HepG2 (cell line): Measurements from ENCODE around the gene SLIT3. TPM values are rescaled to one million over a fixed set of nuclear protein-coding genes. Genes with fewer than 3 reads are reported as not detected.
A peak's percentile ranks its signal among the peaks of the same experiment; 100 is the strongest.

Experiments
- CCDC6 ChIP-seq: sonication (generic); formaldehyde crosslinking; IDR thresholded peaks from 2 replicates; pipeline ENCODE4 v1.8.1; 2022; ENCODE audit warnings: mild to moderate bottlenecking, missing genetic modification reagents, moderate library complexity
- DMAP1 ChIP-seq: IDR thresholded peaks from 2 replicates; pipeline ENCODE4 v1.6.1; 2016
- DZIP1 ChIP-seq: sonication (generic); formaldehyde crosslinking; IDR thresholded peaks from 2 replicates; pipeline ENCODE4 v1.5.0; 2020; ENCODE audit warnings: mild to moderate bottlenecking, missing genetic modification reagents
- EP300 ChIP-seq, 3 experiments: sonication (generic) in 1 of 3; formaldehyde crosslinking in 1 of 3; IDR thresholded peaks; 2 replicates each; pipeline versions ENCODE4 v1.5.1 to v1.6.1; 2011 to 2020; ENCODE audit warnings: low read depth in 2 of 3, low read length in 2 of 3, borderline replicate concordance in 1 of 3, improper control_type of control experiment in 1 of 3, mild to moderate bottlenecking in 1 of 3, missing genetic modification reagents in 1 of 3, moderate library complexity in 1 of 3
- JUND ChIP-seq: sonication (generic); formaldehyde crosslinking; IDR thresholded peaks from 2 replicates; pipeline ENCODE4 v1.8.0; 2022; ENCODE audit warnings: mild to moderate bottlenecking, missing genetic modification reagents
- KMT2A ChIP-seq: sonication (generic); formaldehyde crosslinking; IDR thresholded peaks from 2 replicates; pipeline ENCODE4 v1.4.0; 2020; ENCODE audit warnings: missing genetic modification reagents
- MED8 ChIP-seq: sonication (generic); formaldehyde crosslinking; IDR thresholded peaks from 2 replicates; pipeline ENCODE4 v1.8.1; 2023; ENCODE audit warnings: mild to moderate bottlenecking, missing genetic modification reagents; ENCODE audit not compliant: insufficient replicate concordance
- PCBP1 ChIP-seq: fragments of 200-400 bp; formaldehyde crosslinking; IDR thresholded peaks from 2 replicates; pipeline ENCODE4 v1.6.1; 2017; ENCODE audit warnings: mild to moderate bottlenecking, low read depth, low read length, borderline replicate concordance
- ZBTB49 ChIP-seq: sonication (generic); formaldehyde crosslinking; IDR thresholded peaks from 2 replicates; pipeline ENCODE4 v1.4.0; 2020; ENCODE audit warnings: missing genetic modification reagents, borderline replicate concordance
- ZFX ChIP-seq: sonication (generic); formaldehyde crosslinking; IDR thresholded peaks from 2 replicates; pipeline ENCODE4 v1.4.0; 2020; ENCODE audit warnings: mild to moderate bottlenecking, low read depth, missing genetic modification reagents, moderate library complexity
- ZNF24 ChIP-seq: fragments of 450-650 bp; IDR thresholded peaks from 2 replicates; pipeline ENCODE4 v1.6.1; 2017; ENCODE audit warnings: antibody characterized with exemption, mild to moderate bottlenecking
- ZNF263 ChIP-seq: sonication (generic); formaldehyde crosslinking; IDR thresholded peaks from 2 replicates; pipeline ENCODE4 v1.4.0; 2020; ENCODE audit warnings: missing genetic modification reagents
- ZNF430 ChIP-seq: sonication (generic); formaldehyde crosslinking; IDR thresholded peaks from 2 replicates; pipeline ENCODE4 v1.9.0; 2021; ENCODE audit warnings: mild to moderate bottlenecking, missing genetic modification reagents
- ZNF446 ChIP-seq: sonication (generic); formaldehyde crosslinking; IDR thresholded peaks from 2 replicates; pipeline ENCODE4 v1.5.0; 2020; ENCODE audit warnings: mild to moderate bottlenecking, missing genetic modification reagents
- ZNF468 ChIP-seq: sonication (generic); formaldehyde crosslinking; IDR thresholded peaks from 2 replicates; pipeline ENCODE4 v1.8.0; 2022; ENCODE audit warnings: mild to moderate bottlenecking, moderate library complexity, missing genetic modification reagents
- ZNF670 ChIP-seq: sonication (generic); formaldehyde crosslinking; IDR thresholded peaks from 2 replicates; pipeline ENCODE4 v1.8.0; 2022; ENCODE audit warnings: mild to moderate bottlenecking, missing genetic modification reagents, borderline replicate concordance
- ZNF703 ChIP-seq: sonication (generic); formaldehyde crosslinking; IDR thresholded peaks from 2 replicates; pipeline ENCODE4 v1.5.1; 2020; ENCODE audit warnings: missing genetic modification reagents, mild to moderate bottlenecking, moderate library complexity, borderline replicate concordance
- ZNF746 ChIP-seq: sonication (generic); formaldehyde crosslinking; IDR thresholded peaks from 2 replicates; pipeline ENCODE4 v1.8.0; 2022; ENCODE audit warnings: mild to moderate bottlenecking, missing genetic modification reagents
- ZNF776 ChIP-seq: sonication (generic); formaldehyde crosslinking; IDR thresholded peaks from 2 replicates; pipeline ENCODE4 v1.4.0; 2020; ENCODE audit warnings: mild to moderate bottlenecking, missing genetic modification reagents
- ZNF841 ChIP-seq: sonication (generic); formaldehyde crosslinking; IDR thresholded peaks from 2 replicates; pipeline ENCODE4 v1.8.1; 2023; ENCODE audit warnings: missing genetic modification reagents, borderline replicate concordance
- ZSCAN21 ChIP-seq: sonication (generic); formaldehyde crosslinking; IDR thresholded peaks from 2 replicates; pipeline ENCODE4 v1.8.0; 2022; ENCODE audit warnings: mild to moderate bottlenecking, missing genetic modification reagents, moderate library complexity, borderline replicate concordance
- ZSCAN22 ChIP-seq: sonication (generic); formaldehyde crosslinking; IDR thresholded peaks from 2 replicates; pipeline ENCODE4 v1.4.0; 2020; ENCODE audit warnings: mild to moderate bottlenecking, missing genetic modification reagents
- polyA plus RNA-seq, 8 experiments: library from polyadenylated mRNA; depleted of rRNA in 3 of 8; stranded (reverse) in 7 of 8; unstranded in 1 of 8; fragments of >200 nt; fragmentation: Illumina TruSeq in 4 of 8; extraction: Trizol in 4 of 8; gene quantifications; 2 replicates each; pipeline versions ENCODE4 v1.2.1 to v1.2.3, GENCODE V29; 2011 to 2016; ENCODE audit warnings: low read depth in 4 of 8, missing spikeins in 1 of 8, mixed read lengths in 1 of 8; ENCODE audit not compliant: insufficient read depth in 1 of 8
- total RNA-seq, 5 experiments: library from RNA; depleted of rRNA; stranded (reverse); fragments of >200 nt; fragmentation: Illumina TruSeq; extraction: Trizol; gene quantifications; 2 replicates each; pipeline ENCODE4 v1.2.3, GENCODE V29; 2016; ENCODE audit warnings: low read depth in 1 of 5
- TF ChIP-seq, protein P1 (sequence below): sonication (generic); formaldehyde crosslinking; IDR thresholded peaks from 2 replicates; pipeline ENCODE4 v1.4.0; 2020; ENCODE audit warnings: missing genetic modification reagents
- TF ChIP-seq, protein P2 (sequence below): sonication (generic); formaldehyde crosslinking; IDR thresholded peaks from 2 replicates; pipeline ENCODE4 v1.8.1; 2023; ENCODE audit warnings: mild to moderate bottlenecking, missing genetic modification reagents, borderline replicate concordance

Gene SLIT3
- total and polyA plus RNA-seq, 2 of the 13 experiments (the other 11 are each of a cell fraction or from before 2014, with no cell fraction given): not detected

- TF ChIP-seq DZIP1 (CRISPR knock-in tag) (no peak), KMT2A (CRISPR knock-in tag) (no peak), ZNF263 (CRISPR knock-in tag) (no peak), ZSCAN22 (CRISPR knock-in tag) (peak; percentile 84), EP300 (IDR thresholded peaks at IDR 0.05; ENCODE audit: low read depth in 2 of 2, low read length in 2 of 2) (peak; percentile 81 to 90), EP300 (CRISPR knock-in tag; IDR thresholded peaks at IDR 0.05; ENCODE audit: borderline replicate concordance) (no peak; the same call in 1 of the 2 replicates), ZFX (no peak), ZNF776 (CRISPR knock-in tag) (no peak), ZNF670 (CRISPR knock-in tag) (peak; percentile 77; the same call in 1 of the 2 replicates), PCBP1 (no peak), MED8 (no peak), ZNF468 (CRISPR knock-in tag) (no peak), ZNF746 (CRISPR knock-in tag) (no peak), ZNF446 (CRISPR knock-in tag) (no peak), ZNF703 (CRISPR knock-in tag) (no peak), ZNF24 (no peak), ZNF430 (CRISPR knock-in tag) (0 out of 2 replicates have a peak, but pooled peaks have one; percentile 61), JUND (CRISPR knock-in tag) (0 out of 2 replicates have a peak, but pooled peaks have one; percentile 64), DMAP1 (CRISPR knock-in tag) (no peak; the same call in 1 of the 2 replicates), ZBTB49 (CRISPR knock-in tag) (no peak), CCDC6 (CRISPR knock-in tag) (no peak), ZNF841 (CRISPR knock-in tag) (no peak), ZSCAN21 (CRISPR knock-in tag) (peak; percentile 50; the same call in 1 of the 2 replicates)
- TF ChIP-seq, protein P1, sequence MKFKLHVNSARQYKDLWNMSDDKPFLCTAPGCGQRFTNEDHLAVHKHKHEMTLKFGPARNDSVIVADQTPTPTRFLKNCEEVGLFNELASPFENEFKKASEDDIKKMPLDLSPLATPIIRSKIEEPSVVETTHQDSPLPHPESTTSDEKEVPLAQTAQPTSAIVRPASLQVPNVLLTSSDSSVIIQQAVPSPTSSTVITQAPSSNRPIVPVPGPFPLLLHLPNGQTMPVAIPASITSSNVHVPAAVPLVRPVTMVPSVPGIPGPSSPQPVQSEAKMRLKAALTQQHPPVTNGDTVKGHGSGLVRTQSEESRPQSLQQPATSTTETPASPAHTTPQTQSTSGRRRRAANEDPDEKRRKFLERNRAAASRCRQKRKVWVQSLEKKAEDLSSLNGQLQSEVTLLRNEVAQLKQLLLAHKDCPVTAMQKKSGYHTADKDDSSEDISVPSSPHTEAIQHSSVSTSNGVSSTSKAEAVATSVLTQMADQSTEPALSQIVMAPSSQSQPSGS: peak; percentile 62; the same call in 1 of the 2 replicates
- TF ChIP-seq, protein P2, sequence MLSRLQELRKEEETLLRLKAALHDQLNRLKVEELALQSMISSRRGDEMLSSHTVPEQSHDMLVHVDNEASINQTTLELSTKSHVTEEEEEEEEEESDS (CRISPR knock-in tag): no peak
Measured at GRCh38 chr5:168624850-168625364, 676.0 kb downstream of the SLIT3 start (continued).
